Nephron (organoid): Measurements from ENCODE around the gene NR2F1.

ENCODE experiments used
- H3K27ac Mint-ChIP-seq, 3 experiments: 2 replicates each; pipeline ENCODE4 v1.8.0; 2020; ENCODE audit warnings: mixed read lengths in 3 of 3, mild to moderate bottlenecking in 2 of 3, moderate library complexity in 1 of 3
- H3K27me3 Mint-ChIP-seq: 2 replicates; pipeline ENCODE4 v1.8.0; 2021; ENCODE audit warnings: low read depth, mild to moderate bottlenecking, moderate library complexity, mixed read lengths
- H3K36me3 Mint-ChIP-seq: 2 replicates; pipeline ENCODE4 v1.8.0; 2020; ENCODE audit warnings: low read depth, mixed read lengths
- H3K4me1 Mint-ChIP-seq: 2 replicates; pipeline ENCODE4 v1.8.0; 2020; ENCODE audit warnings: mixed read lengths
- H3K4me3 Mint-ChIP-seq, 3 experiments: 2 replicates each; pipeline ENCODE4 v1.8.0; 2020; ENCODE audit warnings: mild to moderate bottlenecking in 3 of 3, mixed read lengths in 3 of 3, moderate library complexity in 2 of 3
- H3K9me3 Mint-ChIP-seq: 2 replicates; pipeline ENCODE4 v1.8.0; 2020; ENCODE audit warnings: mixed read lengths
- CTCF ChIP-seq, 3 experiments: fragments of 200-600 bp; sonication (generic); IDR thresholded peaks; one replicate each; pipeline ENCODE4 v1.5.0; 2021; ENCODE audit warnings: antibody characterized with exemption in 3 of 3; ENCODE audit not compliant: unreplicated experiment in 3 of 3

The NR2F1 gene

GRCh38 chr5:93569300-93570160, 13.5 kb upstream of the NR2F1 start:
- H3K4me1 Mint-ChIP-seq: peaks cover 43% of the 10 kb centered on the region
- no peaks in the 10 kb centered on the region for H3K9me3 Mint-ChIP-seq
- H3K4me3 Mint-ChIP-seq: peak overlapping the region; percentile 26 to 52 (median 43)
- H3K36me3 Mint-ChIP-seq: peaks cover 7% of the 10 kb centered on the region
- peaks cover 50% of the 10 kb centered on the region for H3K27me3 Mint-ChIP-seq
- TF ChIP-seq CTCF (IDR thresholded peaks at IDR 0.05; ENCODE audit: unreplicated experiment in 3 of 3): no peak
- H3K27ac Mint-ChIP-seq: peak overlapping the region; percentile 10 to 64 (median 43)

DNA sequence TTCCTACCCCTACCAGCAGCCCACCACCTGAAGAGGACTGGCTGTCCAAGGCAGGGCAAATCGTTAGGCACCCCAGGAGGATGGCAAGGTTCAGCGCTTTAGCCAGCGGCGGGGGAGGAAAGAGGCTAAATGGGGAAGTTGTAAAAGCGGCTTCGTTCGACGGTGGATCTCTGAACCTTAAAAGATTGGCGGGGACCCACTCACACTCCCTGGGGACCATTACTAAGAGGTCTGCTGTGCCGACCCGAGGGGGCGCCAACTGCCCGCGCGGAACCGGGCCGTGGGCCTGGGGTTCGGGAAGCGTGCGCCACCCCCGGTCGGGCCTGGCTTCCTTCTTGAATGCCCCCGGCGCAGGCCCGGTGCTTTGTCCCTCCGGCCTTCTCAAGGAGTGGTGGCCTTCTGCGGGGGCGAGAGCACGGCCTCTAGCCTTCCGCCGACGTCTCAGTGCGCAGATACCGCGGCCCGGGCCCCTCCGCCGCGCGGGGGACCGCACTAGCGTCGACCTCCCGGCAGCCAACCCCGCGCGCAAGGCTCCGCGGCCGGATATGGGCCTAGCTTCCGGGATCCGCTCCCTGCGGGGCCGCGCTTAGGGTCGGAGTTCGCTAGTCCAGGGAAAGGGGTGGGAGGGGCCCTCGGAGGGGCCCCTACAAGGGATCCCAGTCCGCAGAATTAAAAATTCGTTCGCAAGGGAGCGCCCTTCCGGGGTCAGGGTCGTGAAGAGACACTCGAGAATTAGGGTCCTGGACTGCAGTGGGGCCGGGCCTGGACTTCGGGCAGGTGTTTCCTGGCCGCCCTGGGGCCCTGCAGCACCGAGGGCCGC, 12.5 kb upstream of the NR2F1 start:
- Mint-ChIP-seq H3K27ac (peak overlapping the region in 2 of 3 experiments; percentile 64 to 98), H3K27me3 (peaks cover 60% of the 10 kb centered on the region), H3K4me3 (peak overlapping the region; percentile 18 to 52 (median 43)), H3K4me1 (peaks cover 53% of the 10 kb centered on the region), H3K36me3 (peaks cover 5% of the 10 kb centered on the region), H3K9me3 (no peaks in the 10 kb centered on the region)
- no peak for TF ChIP-seq CTCF (IDR thresholded peaks at IDR 0.05; ENCODE audit: unreplicated experiment in 3 of 3)

- Mint-ChIP-seq H3K4me3 (peak overlapping the region; percentile 73 to 84 (median 82)), H3K4me1 (peaks cover 61% of the 10 kb centered on the region), H3K27ac (peak overlapping the region; percentile 75 to 99 (median 98)), H3K27me3 (peaks cover 68% of the 10 kb centered on the region), H3K9me3 (no peaks in the 10 kb centered on the region), H3K36me3 (peaks cover 5% of the 10 kb centered on the region)
- no peak for TF ChIP-seq CTCF (IDR thresholded peaks at IDR 0.05; ENCODE audit: unreplicated experiment in 3 of 3)
These were observed 11.7 kb upstream of the NR2F1 start for GRCh38 chr5:93571114-93571949.

GRCh38 chr5:93572101-93572607, 10.9 kb upstream of the NR2F1 start:
- Mint-ChIP-seq H3K4me1 (peaks cover 67% of the 10 kb centered on the region), H3K4me3 (peak overlapping the region; percentile 73 to 84 (median 82)), H3K9me3 (no peaks in the 10 kb centered on the region), H3K27me3 (peaks cover 72% of the 10 kb centered on the region), H3K36me3 (peaks cover 5% of the 10 kb centered on the region), H3K27ac (peak overlapping the region; percentile 87 to 99 (median 98))
- no peak for TF ChIP-seq CTCF (IDR thresholded peaks at IDR 0.05; ENCODE audit: unreplicated experiment in 3 of 3)

DNA sequence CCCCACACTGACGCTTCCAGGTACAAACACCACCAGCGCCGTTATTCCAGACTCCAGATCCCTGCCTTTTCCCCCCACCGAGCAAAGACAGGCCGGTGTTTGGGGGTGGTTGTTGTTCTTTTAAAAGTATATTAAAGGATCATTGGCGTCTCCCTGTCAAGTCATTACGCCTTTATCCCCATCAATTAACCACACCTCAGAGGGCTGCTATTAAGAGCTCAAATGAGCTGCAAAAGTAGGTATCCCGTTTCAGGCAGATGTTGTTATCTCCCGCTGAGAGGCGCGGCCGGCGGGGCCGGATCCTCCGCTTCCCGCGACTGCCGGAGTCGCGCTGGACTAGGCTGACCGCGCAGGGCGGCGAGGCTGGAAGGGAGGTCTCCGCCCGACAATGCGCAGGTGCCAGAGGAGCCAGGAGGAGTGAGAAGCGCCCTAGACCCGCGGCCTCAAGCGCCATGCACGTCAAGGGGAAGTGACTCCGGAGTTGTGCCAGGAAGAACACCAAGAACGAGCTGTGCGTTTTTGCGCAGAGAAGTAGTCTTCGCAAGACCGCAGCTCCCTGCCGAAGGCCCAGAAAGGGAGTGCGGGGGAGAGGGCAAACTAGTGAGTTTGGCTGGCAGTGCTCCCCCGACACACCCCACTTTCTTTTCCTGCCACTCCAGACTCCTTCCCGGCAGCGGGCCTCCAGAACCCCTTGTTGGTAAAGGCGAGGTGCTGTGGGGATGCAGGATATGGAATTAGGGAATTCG, 10.2 kb upstream of the NR2F1 start:
- H3K27me3 Mint-ChIP-seq: peaks cover 76% of the 10 kb centered on the region

More for the DNA sequence above, 10.2 kb upstream of the NR2F1 start:
- H3K4me3 Mint-ChIP-seq: peak overlapping the region; percentile 73 to 84 (median 82)
- peaks cover 69% of the 10 kb centered on the region for H3K4me1 Mint-ChIP-seq
- no peaks in the 10 kb centered on the region for H3K9me3 Mint-ChIP-seq
- no peak for TF ChIP-seq CTCF (IDR thresholded peaks at IDR 0.05; ENCODE audit: unreplicated experiment in 3 of 3)
- peaks cover 5% of the 10 kb centered on the region for H3K36me3 Mint-ChIP-seq
- H3K27ac Mint-ChIP-seq: peak overlapping the region; percentile 87 to 99 (median 98)
